Measurements from ENCODE around the gene PKP2.

The PKP2 gene

GRCh38 chr12:32896432-32897280 lies at the start of gene PKP2:
PKP2 (minus strand) TSS chr12:32896777; CDS start chr12:32896731, 46 bp downstream.
- DNase-seq (ENCODE audit: low read depth in 2 of 2) = no peak

GRCh38 chr12:32944195-32944594 lies 47.6 kb upstream of the PKP2 start:
- no peak for DNase-seq (ENCODE audit: low read depth in 2 of 2)

DNA sequence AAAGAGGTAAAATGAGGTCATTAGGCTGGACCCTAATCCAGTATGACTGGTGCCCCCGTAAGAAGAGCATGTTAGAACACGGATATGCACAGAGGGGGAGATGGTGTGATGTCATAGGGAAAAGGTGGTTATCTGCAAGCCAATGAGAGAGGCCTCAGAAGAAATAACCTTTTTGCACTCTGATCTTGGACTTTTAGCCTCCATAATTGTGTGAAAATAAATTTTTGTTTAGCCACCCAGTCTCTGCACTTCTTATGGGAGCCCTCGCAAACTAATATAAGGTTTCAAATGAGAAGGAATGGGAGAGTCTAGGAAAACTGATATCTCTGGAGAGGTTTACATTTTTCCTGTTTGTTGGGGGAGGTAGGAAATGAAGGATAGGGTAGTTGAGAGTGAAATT lies 43.2 kb upstream of the PKP2 start:
- DNase-seq (ENCODE audit: low read depth in 2 of 2) = no peak

DNA sequence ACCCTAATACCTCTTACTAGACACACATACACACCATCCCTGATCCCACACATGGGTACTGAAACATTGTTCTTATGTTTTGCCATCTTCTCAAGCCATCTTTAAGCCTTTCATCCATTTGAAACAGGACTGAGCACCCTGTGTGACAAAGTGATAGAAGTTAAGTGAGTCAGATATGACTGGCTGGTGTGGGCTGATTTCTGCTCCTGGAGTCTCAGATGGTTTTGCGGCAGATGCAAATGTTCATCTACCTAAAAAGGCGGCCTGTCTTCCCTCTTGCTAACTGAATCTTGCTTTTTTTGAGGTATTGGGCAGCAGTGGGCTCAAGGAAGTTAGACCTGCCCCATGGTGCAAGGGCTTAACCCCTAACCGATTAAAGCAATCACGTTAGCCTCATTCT lies 30.4 kb upstream of the PKP2 start:
- DNase-seq (ENCODE audit: low read depth in 2 of 2) = no peak

DNA sequence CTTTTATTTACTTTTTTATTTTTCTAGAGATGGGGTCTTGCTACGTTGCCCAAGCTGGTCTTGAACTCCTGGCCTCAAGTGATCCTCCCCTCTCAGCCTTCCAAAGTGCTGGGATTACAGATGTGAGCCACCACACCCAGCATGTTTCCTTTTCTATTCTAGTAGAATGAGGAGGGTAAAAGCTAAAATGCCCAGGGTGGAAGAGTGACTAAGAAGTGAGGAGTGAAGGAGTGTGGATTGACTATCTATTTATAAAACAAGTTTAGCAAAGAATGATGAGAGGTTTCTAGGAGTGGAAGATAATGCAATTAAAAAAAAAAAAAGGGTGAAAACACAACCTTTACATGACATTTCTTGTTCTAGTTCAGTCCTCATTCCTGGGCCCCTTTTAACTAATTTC lies 29.8 kb upstream of the PKP2 start:
- DNase-seq (ENCODE audit: low read depth in 2 of 2) = no peak

DNA sequence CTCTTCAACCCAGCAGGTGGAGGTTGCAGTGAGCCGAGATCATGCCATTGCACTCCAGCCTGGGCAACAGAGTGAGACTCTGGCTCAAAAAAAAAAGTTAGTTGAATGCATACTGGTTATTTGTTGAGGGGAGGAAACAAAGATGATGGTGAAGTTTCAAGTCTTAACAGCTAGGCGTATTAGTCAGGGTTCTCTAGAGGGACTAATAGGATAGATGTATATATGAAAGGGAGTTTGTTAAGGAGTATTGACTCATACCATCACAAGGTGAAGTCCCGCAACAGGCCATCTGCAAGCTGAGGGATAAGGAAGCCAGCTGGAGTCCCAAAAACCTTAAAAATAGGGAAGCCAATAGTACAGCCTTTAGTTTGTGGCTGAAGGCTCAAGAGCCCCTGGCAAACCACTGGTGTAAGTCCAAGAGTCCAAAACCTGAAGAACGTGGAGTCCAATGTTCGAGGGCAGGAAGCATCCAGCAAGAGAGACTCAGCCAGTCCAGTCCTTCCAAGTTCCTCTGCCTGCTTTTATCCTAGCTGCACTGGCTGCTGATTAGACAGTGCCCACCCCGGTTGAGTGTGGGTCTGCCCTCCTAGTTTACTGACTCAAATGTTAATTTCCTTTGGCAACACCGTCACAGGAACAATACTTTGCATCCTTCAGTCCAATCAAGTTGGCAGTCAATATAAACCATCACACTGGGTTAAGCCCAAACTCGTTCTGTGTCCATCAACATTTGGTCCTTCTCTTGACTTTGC lies 26.1 kb upstream of the PKP2 start:
- no peak for DNase-seq (ENCODE audit: low read depth in 2 of 2)

GRCh38 chr12:32921397-32921796 lies 24.8 kb upstream of the PKP2 start:
- no peak for DNase-seq (ENCODE audit: low read depth in 2 of 2)

GRCh38 chr12:32920506-32921085 lies 24.0 kb upstream of the PKP2 start:
- DNase-seq (ENCODE audit: low read depth in 2 of 2) = no peak

- no peak for DNase-seq (ENCODE audit: low read depth in 2 of 2)
These were observed 22.6 kb upstream of the PKP2 start for GRCh38 chr12:32918890-32919801.

DNA sequence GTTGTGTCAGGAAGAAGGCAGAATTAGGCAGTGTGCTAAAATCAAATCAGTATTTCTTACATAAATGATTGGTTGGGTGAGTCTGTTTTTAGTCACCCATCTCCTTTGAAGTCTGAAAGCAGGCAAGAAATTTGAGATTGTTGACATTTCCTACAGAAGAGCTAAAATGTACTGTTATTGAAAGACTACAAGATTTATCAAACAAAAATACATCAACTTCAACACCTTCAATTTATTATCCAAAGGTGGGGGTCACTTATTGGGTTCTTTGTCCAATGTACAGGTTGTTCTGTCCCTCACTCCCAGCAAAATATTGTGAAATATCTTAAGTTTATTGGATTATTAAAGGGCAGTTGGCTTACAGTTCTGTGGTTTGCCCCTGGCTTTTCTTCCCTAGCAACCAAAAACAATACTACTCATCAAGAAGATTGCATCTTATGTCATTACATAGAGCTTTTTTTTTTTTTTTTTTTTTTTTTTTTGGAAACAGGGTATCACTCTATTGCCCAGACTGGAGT lies 20.6 kb upstream of the PKP2 start:
- DNase-seq (ENCODE audit: low read depth in 2 of 2) = no peak

- DNase-seq (ENCODE audit: low read depth in 2 of 2) = no peak
These were observed 11.4 kb upstream of the PKP2 start for GRCh38 chr12:32907898-32908476.

GRCh38 chr12:32907166-32907565 lies 10.6 kb upstream of the PKP2 start:
- no peak for DNase-seq (ENCODE audit: low read depth in 2 of 2)

- no peak for DNase-seq (ENCODE audit: low read depth in 2 of 2)
These were observed 10.0 kb upstream of the PKP2 start for GRCh38 chr12:32906399-32907165.

DNA sequence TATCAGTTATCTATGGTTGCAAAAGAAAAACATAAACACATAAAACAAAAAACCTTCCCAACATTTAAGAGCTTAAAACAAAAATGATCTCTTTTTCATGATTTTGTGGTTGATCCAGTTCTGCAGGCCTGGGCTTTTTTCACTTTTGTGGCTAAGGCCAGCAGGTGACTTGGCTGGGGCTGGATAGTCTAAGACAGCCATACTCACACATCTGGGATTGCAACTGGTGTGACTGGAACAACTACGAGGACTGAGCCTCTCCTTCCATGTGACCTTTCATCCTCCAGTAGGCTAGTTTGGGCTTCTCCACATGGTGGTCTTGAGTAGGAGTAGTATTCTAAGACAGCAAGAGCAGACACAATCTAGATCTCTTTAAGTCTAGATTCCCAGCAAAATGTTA lies 7.2 kb upstream of the PKP2 start:
- no peak for DNase-seq (ENCODE audit: low read depth in 2 of 2)

DNA sequence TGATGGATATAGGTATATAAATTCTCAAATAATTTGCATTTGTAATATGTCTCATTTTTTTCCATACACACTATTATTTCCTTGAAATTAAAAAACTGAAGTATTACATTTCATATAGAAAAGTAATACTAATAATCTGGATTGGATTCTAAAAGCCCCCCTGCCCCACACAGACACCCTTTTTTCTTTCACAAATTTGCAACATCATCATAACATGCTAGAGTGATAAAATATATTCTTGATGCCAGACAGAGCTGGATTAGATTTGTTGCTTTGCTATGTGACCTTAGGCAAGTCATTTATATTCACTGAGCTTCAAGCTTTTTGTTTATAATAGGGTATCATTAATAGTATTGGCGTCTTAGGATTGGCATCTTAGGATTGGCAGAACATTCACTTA lies 6.7 kb upstream of the PKP2 start:
- DNase-seq (ENCODE audit: low read depth in 2 of 2) = no peak

GRCh38 chr12:32902287-32902997 lies 5.9 kb upstream of the PKP2 start:
- DNase-seq (ENCODE audit: low read depth in 2 of 2) = no peak

- no peak for DNase-seq (ENCODE audit: low read depth in 2 of 2)
These were observed 5.0 kb upstream of the PKP2 start for GRCh38 chr12:32901553-32901952.

- DNase-seq (ENCODE audit: low read depth in 2 of 2) = no peak
These were observed 1.4 kb upstream of the PKP2 start for GRCh38 chr12:32897687-32898573.

- no peak for DNase-seq (ENCODE audit: low read depth in 2 of 2)
These were observed 669 bp upstream of the PKP2 start for GRCh38 chr12:32897281-32897610.
